Colon (tissue), 2 donors: ENCODE data around the gene GALNT17.

ENCODE experiments used
- FAIRE-seq: peaks from 2 replicates; lab custom pipeline; 2012; peaks lifted over from hg19 to GRCh38; lab: Jason Lieb, UNC
- donor health status: control.
- donor health status: control.

The GALNT17 gene

GRCh38 chr7:71507680-71508602 is 376.0 kb downstream of the GALNT17 start:
- no peak for FAIRE-seq

- FAIRE-seq = no peak
Observed at GRCh38 chr7:71509381-71509780, 377.4 kb downstream of the GALNT17 start.

DNA sequence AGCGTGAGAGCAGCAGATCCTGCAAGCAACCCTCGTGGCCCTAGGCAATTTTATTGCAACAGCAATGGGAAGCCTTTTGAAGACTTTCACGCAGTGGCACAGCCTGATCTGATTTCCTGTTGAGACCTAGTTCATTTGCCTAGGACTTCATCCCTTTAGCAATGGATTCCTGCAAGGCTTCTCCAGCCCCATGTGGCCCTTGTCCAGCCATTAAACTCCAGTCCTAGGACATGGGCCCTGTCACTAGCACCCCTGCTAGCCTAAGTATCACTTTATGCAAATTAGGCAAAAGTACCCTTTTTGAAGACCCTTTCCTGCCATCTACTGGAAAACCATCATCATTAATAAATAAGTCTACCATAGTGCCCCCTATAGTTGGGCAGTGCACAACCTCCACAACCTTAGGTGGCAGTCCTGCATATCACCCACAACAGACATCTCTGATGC is 379.4 kb downstream of the GALNT17 start:
- FAIRE-seq = no peak

GRCh38 chr7:71517940-71518699 is 386.2 kb downstream of the GALNT17 start:
- FAIRE-seq = no peak

GRCh38 chr7:71518880-71519279 is 386.9 kb downstream of the GALNT17 start:
- FAIRE-seq = no peak

GRCh38 chr7:71521506-71521905 is 389.6 kb downstream of the GALNT17 start:
- FAIRE-seq = no peak

- no peak for FAIRE-seq
Observed at GRCh38 chr7:71526106-71526505, 394.2 kb downstream of the GALNT17 start.

DNA sequence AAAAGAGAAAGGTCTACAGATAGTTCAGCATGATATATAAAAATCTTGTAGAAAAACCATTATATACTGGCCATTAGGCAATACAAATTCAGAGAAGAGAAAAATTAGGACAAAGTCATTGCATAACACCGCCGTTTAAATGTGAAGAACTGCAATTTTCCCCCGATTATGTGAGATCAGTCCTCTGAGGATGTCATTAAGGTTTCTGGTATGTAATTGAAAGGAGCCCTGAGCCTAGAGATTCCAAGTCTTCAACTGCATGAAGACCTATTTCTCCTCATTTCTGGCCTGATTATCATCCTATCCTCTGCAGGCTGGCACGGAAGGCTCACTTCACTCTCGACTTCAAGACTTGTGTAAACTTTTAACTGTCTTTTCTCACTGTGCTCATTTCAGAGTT is 395.3 kb downstream of the GALNT17 start:
- no peak for FAIRE-seq

GRCh38 chr7:71535616-71536015 is 403.7 kb downstream of the GALNT17 start:
- no peak for FAIRE-seq

DNA sequence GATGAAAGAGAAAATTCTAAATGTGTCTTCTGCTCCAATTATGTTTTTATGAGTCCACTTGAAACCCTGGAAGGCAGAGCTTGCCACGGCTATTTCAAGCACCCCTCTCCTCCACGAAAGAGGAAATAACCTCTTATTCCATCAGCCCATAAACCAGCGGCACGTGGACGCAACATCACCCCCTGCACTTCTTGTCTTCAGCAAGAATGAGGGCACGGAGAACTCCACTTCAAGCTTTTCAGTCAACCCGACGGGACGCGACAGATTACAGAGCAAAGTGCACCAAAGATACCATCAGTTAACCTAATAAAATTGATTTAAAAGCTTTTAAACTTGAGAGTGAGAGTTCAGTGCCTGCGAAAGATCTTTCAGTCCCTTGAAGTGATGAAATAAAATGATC is 406.3 kb downstream of the GALNT17 start:
- FAIRE-seq = no peak

GRCh38 chr7:71539615-71540014 is 407.7 kb downstream of the GALNT17 start:
- FAIRE-seq = no peak

GRCh38 chr7:71541707-71542353 is 409.9 kb downstream of the GALNT17 start:
- no peak for FAIRE-seq

DNA sequence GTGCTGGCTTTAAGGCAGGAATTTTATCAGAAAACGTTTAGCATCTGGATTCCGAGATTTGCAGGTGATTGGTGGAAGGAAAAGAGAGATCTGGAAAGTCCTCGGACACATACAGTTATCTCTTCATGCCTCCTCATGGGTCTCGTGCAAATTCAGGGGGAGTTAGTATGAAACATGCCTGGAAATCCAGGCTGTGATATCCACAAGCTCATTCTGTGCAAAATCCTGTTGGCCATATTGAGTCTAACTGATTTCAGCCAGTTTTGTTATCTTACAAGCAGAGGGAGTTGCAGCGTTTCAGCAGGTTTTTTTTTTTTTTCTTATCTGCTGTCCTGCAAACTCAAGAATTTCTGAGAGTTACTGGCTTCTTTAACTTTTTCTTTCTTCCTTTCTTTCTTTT is 411.5 kb downstream of the GALNT17 start:
- no peak for FAIRE-seq

GRCh38 chr7:71544816-71545215 is 412.9 kb downstream of the GALNT17 start:
- no peak for FAIRE-seq

DNA sequence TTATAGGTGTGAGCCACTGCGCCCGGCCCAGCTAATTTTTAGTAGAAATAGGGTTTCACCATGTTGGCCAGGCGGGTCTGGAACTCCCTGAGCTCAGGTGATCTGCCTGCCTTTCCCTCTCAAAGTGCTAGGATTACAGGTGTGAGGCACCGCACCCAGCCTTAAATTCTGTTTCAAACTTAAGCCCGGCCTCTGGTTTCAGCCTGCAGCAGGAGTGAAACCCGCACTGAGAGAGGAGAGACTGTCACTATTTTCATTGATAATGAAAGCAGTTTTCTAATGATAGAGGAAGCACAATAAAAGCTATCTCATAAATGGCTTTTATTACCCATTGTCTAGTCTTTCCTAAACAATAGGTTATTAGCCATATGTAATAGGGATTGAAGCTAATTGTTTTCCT is 415.5 kb downstream of the GALNT17 start:
- FAIRE-seq = no peak

- no peak for FAIRE-seq
Observed at GRCh38 chr7:71548746-71549145, 416.8 kb downstream of the GALNT17 start.

DNA sequence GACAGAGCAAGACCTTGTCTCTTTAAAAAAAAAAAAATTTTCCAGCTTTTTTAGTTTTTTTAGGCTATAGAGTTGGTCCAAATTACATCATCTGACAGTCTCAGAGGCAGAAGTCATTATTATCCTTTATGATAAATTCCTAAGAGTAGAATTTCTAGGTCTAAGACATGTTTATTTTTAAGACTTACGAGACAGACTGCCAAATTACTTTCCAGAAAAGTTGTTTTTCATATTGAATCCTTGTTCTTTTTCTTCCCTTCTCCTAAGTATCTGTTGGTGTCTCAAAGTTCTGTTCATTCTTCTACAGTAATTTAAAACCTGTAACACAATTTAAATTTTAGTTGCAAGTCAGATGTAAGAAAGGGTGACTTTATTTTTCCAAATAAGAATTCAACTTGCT is 421.4 kb downstream of the GALNT17 start:
- no peak for FAIRE-seq

GRCh38 chr7:71555758-71556157 is 423.8 kb downstream of the GALNT17 start:
- no peak for FAIRE-seq

DNA sequence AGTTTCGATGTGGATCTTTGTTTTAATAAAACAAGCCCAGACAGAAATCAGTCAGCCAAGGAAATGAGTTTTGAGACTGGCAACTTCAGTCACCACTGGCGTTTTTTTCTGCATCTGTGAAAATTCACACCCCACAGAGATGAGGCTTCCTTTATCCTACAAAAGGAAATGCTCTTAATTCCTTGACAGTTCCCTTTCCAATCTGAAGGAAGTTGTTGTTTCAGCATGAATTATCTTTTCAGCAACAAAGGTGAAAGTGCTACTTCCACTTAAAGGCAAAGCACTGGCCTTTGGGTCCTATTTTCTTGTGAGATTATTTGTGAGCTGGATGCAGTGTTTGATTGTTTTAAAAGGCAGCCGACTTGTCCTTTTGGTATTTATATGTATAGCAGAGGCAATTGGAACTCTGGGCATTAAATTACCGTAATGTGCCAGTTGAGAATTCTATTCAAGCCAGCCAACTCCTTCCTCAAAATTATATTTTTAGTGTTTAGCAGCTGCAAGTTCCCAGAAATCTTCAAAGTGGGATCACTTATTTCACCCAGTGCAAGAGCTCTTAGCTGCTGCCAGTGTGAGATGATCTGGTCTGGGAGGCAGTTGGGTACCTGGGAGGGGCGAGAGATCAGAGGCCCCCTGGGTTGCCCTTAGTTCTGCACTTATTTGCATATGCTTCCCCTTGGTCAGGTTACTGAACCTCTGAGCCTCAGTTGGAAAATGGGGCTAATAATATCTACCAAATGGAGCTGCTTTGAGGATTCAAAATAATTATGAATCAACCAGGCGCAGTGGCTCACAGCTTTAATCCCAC is 427.1 kb downstream of the GALNT17 start:
- no peak for FAIRE-seq

DNA sequence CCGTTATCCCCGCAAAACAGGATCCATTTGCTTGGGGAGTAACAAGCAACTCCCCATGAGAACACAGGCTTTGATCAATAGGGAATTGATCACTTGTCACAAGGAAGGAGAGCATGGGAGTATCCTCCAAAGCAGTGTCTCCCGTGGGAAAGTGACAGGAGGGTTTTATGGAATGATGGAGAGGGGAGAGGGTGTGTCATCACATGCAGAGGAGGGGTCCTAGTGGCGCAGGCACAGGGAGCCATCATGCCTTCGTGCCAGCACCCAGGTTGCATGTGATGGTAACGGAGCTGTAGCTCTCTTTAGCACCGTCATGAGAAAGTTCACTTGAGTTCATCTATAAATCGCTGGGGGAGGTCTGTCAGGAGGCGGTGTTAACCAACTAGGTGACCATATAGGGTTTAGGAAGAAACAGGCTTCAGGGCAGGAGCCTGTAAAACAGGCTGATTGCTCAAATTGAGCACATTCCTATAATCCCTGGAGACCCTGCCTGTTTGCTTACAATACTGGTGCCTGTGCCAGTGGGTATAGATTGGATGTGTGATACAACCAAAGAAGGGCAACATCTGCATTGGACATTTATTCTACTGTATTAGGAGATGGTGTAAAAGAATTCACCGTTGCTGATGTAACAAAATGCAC is 428.5 kb downstream of the GALNT17 start:
- FAIRE-seq = no peak

DNA sequence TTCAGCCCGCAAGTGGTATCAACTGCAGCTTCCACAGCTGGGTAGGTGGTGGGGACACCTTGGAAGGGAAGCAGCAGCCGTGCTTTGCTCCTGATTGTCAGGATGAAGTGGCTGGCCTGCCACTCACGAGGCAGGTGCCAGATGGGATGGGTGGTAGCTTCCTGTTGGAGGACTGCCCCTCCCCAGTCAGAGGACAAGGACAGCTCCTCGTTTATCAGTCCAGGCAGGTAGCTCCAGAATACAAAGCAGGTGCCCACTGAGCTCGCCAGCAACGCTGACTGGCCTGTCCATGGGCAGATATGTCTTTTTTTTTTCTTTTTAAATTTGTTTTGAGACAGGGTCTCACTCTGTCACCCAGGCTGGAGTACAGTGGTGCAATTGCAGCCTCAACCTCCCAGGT is 431.3 kb downstream of the GALNT17 start:
- FAIRE-seq = no peak
